Endothelial cell of hepatic sinusoid (primary cell): ENCODE measurements around the gene BRICD5.

ENCODE experiments used
- in situ Hi-C: cut with HindIII; loops from 2 replicates; pipeline ENCODE4 v1.10.0; 2017; ENCODE audit warnings: low sequenced_read_pairs

The BRICD5 gene

DNA sequence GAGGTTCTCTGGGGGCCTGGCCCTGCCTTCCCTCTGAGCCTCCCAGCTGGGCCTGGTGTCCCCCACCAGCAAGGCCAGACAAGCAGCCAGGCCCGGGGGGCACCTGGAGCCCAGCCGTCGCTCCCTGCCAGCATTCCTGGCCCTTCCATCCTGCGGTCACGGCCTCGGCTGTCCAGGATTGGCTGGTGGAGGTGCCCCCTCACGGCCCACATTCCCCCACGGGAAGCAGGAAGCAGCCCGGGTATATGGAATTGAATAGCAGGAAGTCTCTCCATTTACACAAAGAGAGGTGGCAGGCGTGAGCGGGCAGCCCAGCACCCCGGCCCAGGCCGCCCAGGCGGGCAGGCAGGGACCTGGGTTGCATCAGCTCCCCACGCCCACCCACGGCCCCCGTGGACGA, 40.6 kb downstream of the BRICD5 start:
- in situ Hi-C loops, result loop anchor here (25.0 kb wide), 2 partner anchors 267 to 308 kb away; partner anchors contain the start of genes CCNF and MEIOB

- in situ Hi-C loops, result loop anchor here (5.0 to 25.0 kb wide), 6 partner anchors 90 to 338 kb away; partner anchors contain the start of genes CCNF, MEIOB, NDUFB10 and RPL3L
Measured at GRCh38 chr16:2167068-2167638, 43.5 kb downstream of the BRICD5 start.

DNA sequence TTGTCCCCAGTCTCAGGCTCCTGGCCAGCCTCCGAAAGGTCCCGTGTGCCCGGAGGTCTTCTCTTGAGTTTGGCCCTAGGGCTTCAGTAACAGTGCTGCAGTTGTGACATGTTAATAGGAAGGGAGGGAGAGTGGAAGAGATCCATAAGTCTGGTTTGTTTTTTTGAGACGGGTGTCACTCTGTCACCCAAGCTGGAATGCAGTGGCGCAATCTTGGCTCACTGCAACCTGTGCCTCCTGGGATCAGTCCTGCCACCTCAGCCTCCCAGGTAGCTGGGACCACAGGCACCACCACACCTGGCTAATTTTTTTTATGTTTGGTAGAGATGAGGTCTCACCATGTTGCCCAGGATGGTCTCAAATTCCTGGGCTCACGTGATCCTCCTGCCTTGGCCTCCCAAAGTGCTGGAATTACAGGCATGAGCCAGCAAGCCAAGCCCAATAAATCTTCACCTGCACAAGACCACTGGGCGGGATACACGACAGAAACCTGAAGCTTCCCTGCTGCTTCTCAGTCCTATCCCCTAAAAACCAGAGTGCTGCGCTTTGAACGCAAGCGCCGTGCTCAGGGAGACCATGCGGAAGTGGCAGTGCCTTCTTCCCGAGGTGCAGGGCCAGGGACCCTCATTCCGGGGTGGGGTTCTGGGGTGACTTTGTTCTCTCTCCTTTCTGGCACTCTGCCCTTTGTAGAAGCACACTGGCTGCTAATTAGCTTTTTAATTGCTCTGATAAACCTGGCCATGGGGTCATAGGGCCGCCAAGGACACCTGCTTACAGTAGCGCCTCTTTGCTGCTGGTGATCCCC, 44.2 kb downstream of the BRICD5 start:
- in situ Hi-C loops, result loop anchor here (5.0 to 25.0 kb wide), 6 partner anchors 89 to 338 kb away; partner anchors contain the start of genes CCNF, MEIOB, NDUFB10 and RPL3L

DNA sequence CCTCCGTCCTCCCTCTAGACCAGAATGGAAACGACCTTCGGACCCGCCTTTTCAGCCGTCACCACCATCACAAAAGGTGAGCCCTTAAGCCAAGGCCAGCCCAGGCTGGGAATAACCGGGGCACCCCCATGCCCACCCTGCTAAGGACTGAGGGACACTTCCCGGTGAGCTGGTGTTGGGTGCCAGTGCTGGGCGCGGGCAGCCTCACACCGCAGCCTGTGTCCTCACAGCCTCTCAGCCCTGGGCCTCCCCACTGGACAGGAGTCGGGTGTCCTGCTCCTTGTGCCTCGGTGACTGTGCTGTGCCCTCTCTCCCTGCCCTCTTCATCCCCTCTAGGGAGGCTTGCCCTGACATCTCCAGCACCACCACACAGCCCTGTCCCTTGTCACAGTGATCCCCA, 44.8 kb downstream of the BRICD5 start:
- in situ Hi-C loops, result loop anchor here (5.0 to 25.0 kb wide), 6 partner anchors 89 to 339 kb away; partner anchors contain the start of genes CCNF, MEIOB, NDUFB10 and RPL3L

DNA sequence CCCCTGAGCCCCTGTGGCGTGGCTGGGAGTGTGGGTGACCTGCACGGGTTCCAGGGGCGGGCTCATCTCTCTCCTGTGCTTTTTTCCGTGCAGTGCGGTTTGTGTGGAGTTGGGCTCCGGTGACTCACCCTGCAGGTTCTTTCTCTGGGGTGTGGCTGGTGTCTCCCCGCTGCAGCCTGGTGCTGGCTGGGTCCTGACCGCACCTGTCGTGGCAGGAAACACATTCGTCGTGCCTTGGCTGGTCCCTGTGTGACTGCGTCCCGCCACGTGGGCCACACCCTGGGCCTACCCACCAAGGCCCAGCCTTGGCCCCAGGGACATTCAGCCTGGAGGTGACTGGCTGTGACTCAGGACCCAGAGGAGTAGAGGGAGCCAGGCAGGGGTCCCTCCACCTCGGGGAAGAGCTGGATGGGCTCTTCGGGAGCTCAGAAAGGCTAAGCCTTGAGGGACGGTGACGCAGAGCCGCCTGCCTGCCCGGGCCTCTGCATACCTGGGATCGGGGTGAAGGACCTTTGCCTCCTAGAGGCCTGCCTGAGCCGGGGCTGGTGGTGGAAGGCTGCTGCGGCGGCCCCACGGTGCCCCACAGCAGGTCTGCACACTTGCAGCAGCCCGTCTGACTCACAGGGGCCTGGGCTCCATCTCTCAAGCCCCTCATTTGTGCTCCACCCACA, 47.3 kb downstream of the BRICD5 start:
- in situ Hi-C loops, result loop anchor here (10.0 to 25.0 kb wide), 4 partner anchors 209 to 341 kb away; partner anchors contain the start of genes CCNF, MEIOB, NDUFB10 and RPL3L

DNA sequence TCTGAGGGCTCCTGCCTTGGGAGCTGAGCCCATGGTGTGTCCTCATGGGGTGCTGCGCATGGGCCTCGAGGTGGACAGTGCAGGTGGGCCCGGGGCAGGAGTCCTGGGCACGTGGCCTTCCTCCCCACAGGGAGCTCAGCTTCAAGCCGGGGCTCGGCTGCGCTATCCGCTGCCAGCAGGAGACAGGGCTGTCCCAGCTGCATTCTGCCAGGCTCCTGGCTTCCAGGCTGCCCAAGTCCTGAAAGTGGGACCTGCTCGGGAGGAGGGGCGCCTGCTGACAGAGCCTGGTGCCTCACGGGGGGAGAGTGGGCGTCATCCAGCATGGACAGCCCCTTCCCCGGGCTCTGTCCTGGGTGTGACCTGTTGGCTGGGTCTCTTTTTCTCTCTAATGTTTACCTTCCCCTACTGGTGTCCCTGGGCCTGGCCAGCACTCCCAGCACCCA, 48.0 kb downstream of the BRICD5 start:
- in situ Hi-C loops, result loop anchor here (10.0 to 25.0 kb wide), 4 partner anchors 208 to 342 kb away; partner anchors contain the start of genes CCNF, MEIOB, NDUFB10 and RPL3L

DNA sequence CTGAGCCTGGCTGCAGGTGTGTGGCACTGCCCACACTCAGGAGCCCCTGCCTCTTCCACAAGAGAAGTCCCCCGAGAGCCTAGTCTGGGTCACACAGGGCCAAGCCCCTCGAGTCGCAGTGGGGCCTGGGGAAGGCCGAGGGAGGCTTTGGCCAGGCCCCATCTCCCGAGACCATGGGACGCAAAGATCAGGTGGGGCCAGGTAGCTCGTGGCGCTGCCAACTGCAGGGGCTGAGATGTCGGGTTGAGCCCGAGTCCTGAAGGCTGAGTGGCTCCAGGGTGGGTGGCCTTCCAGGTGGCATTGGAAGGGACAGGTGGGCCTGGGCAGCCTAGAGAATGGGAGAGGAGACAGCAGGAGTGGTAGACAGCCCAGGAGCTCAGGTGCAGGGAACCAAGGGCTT, 48.8 kb downstream of the BRICD5 start:
- in situ Hi-C loops, result loop anchor here (10.0 to 25.0 kb wide), 4 partner anchors 207 to 343 kb away; partner anchors contain the start of genes CCNF, MEIOB, NDUFB10 and RPL3L

DNA sequence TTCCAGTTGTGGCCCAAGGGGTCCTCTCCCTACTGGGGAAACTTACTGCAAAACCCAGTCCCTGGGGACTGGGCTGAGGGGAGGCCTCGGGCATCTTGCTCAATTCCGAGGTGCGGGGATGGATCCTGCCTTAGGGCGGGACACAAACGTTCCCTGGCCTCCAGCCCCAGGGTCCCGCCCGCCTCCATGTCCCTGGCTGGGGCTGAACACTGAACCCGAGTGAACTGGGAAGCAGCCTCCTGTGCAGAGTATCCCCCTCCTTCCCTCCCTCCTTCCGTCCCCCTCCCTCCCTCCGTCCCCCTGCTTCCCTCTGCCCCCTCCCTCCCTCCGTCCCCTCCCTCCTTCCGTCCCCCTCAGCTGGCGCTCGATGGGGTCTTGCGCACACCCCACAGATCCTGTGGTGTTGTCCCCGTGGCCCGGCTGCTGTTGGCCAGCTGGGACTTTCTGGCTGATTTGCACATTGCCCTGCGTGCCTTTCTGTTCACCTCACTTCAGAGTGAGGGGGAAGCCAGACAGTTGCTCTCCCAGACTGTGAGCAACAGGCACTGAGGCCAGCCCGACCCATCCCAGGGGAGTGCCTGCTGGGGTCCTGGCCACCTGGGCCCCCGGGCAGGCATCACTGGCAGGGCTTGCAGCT, 49.6 kb downstream of the BRICD5 start:
- in situ Hi-C loops, result loop anchor here (10.0 to 25.0 kb wide), 4 partner anchors 206 to 344 kb away; partner anchors contain the start of genes CCNF, MEIOB, NDUFB10 and RPL3L
